CD4-positive, alpha-beta memory T cell (primary cell): Measurements from ENCODE around the gene TBC1D22B. TPM values are rescaled to one million over a fixed set of nuclear protein-coding genes. Genes with fewer than 3 reads are reported as not detected.
"Not testable (repeated sequence)": the region's sequence is repeated elsewhere in the genome, so short reads cannot be mapped to it uniquely, and the experiment has no call there.

Experiments
- CTCF ChIA-PET: fragments of 350-600 bp; sonication (Branson Sonifier 250); formaldehyde crosslinking; loops from one replicate; lab custom pipeline; 2021; ENCODE audit warnings: inconsistent platforms; ENCODE audit not compliant: partially characterized antibody; lab: Charles Lee
- POLR2A ChIA-PET: fragments of 350-600 bp; sonication (Branson Sonifier 250); formaldehyde crosslinking; loops from one replicate; lab custom pipeline; 2021; ENCODE audit not compliant: partially characterized antibody; lab: Charles Lee
- DNase-seq, 5 donors: peaks; one replicate each; pipeline versions ENCODE4 v3.0.0 to v3.0.0-alpha.2; 2020 to 2022; ENCODE audit warnings: mixed read lengths in 1 of 5
- H3K27ac ChIP-seq: one replicate; pipeline ENCODE4 v1.7.0; 2013; ENCODE audit warnings: low read depth, low read length
- H3K27me3 ChIP-seq: 2 replicates; pipeline ENCODE4 v1.7.0; 2013; ENCODE audit warnings: mild to moderate bottlenecking, low read length, moderate library complexity; ENCODE audit not compliant: insufficient read depth
- H3K36me3 ChIP-seq: 2 replicates; pipeline ENCODE4 v1.7.0; 2013; ENCODE audit warnings: mild to moderate bottlenecking, low read length, moderate library complexity; ENCODE audit not compliant: insufficient read depth
- H3K4me1 ChIP-seq: 2 replicates; pipeline ENCODE4 v1.7.0; 2013; ENCODE audit warnings: mild to moderate bottlenecking, low read length, moderate library complexity; ENCODE audit not compliant: insufficient read depth
- H3K4me3 ChIP-seq, 2 donors: one replicate each; pipeline ENCODE4 v1.7.0; 2013; ENCODE audit warnings: low read length in 2 of 2, mild to moderate bottlenecking in 1 of 2
- H3K9me3 ChIP-seq, 2 donors: one replicate each; pipeline ENCODE4 v1.7.0; 2013; ENCODE audit warnings: low read length in 2 of 2, control low read depth in 1 of 2; ENCODE audit not compliant: control insufficient read depth in 1 of 2
- H3K27ac Mint-ChIP-seq, 7 donors: one replicate each; pipeline ENCODE4 v1.8.0; 2020 to 2021; ENCODE audit warnings: mixed read lengths in 7 of 7, mild to moderate bottlenecking in 6 of 7, inconsistent platforms in 3 of 7, moderate library complexity in 3 of 7
- H3K27me3 Mint-ChIP-seq, 2 donors: one replicate each; pipeline ENCODE4 v1.8.0; 2020 to 2021; ENCODE audit warnings: mixed read lengths in 2 of 2
- H3K36me3 Mint-ChIP-seq, 2 donors: one replicate each; pipeline ENCODE4 v1.8.0; 2020 to 2021; ENCODE audit warnings: mixed read lengths in 2 of 2, inconsistent platforms in 1 of 2, mild to moderate bottlenecking in 1 of 2
- H3K4me1 Mint-ChIP-seq, 4 donors: one replicate each; pipeline ENCODE4 v1.8.0; 2020 to 2021; ENCODE audit warnings: mixed read lengths in 4 of 4, mild to moderate bottlenecking in 1 of 4
- H3K4me3 Mint-ChIP-seq, 8 donors: one replicate each; pipeline ENCODE4 v1.8.0; 2020 to 2021; ENCODE audit warnings: mixed read lengths in 8 of 8, mild to moderate bottlenecking in 7 of 8, moderate library complexity in 6 of 8, inconsistent platforms in 3 of 8
- H3K9me3 Mint-ChIP-seq, 8 donors: one replicate each; pipeline ENCODE4 v1.8.0; 2020 to 2021; ENCODE audit warnings: mixed read lengths in 8 of 8, mild to moderate bottlenecking in 5 of 8, inconsistent platforms in 3 of 8, moderate library complexity in 1 of 8
- intact Hi-C: fragments of 100-400 bp; cut with micrococcal nuclease; formaldehyde crosslinking; loops from one replicate; pipeline ENCODE4 v1.15.1; 2023
- polyA plus RNA-seq, 2 donors: library from polyadenylated mRNA; unstranded; fragments of 300-500 nt; fragmentation: Illumina TruSeq; gene quantifications; one replicate each; pipeline ENCODE4 v1.2.3, GENCODE V29; 2021
- total RNA-seq, 2 experiments: library from RNA; stranded (reverse); gene quantifications; one replicate each; pipeline ENCODE4 v1.2.3, GENCODE V29; 2021

Gene TBC1D22B
- total and polyA plus RNA-seq, 4 experiments from 2014 or later: 7.2 to 11.9 (median 10.0) TPM

DNA sequence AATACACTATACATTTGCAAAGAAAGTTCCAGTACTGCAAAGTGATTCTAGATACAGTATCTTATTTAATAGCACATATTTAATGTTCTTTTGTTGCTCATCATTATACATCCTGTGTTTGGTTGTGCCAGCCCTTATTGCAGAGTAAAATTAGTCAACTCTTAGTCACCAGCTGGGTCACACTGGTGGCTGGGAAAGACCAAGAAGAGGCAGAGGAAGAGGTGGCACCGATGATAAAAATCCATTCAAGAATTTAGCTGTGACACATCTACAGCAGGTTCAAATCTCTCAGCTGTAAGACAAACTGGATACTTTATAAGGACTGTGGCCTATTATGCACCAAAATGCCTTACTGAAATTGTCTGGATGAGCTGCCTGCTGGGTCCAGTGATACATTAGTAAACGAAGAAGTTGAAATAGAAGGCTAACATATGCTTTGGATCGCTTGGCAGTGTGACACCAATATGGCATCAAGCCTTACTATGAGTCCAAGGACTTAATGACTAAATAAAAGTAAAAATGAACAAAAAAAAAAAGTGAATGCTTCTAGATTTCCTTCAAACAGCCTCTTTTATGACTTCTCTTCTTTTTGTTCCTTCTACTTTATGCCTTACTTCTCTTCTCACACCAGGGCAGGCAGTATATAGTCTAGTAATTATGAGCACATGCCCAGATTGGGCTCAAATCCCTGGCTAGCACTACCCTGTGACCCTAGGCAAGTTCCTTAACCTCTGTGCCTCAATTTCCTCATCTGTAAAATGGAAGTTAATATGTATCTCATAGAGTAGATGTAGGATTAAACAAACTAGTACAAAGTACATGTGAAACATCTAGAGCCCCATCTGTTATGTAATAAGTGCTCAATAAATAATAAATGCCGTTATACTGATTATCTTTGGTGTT, 66.8 kb downstream of the TBC1D22B start:
- Mint-ChIP-seq H3K4me3 (no peak overlapping the region), H3K9me3 (no peaks in the 10 kb centered on the region), H3K4me1 (peaks cover 3 to 4% (median 4%) of the 10 kb centered on the region in 4 donors), H3K27ac (peak overlapping the region in 4 of 7 donors; percentile 10 to 70 (median 44)), H3K36me3 (peaks cover 18 to 24% of the 10 kb centered on the region in 2 donors), H3K27me3 (no peaks in the 10 kb centered on the region)
- Histone ChIP-seq H3K4me3 (no peak overlapping the region), H3K4me1 (no peaks in the 10 kb centered on the region), H3K27me3 (no peaks in the 10 kb centered on the region), H3K36me3 (peaks cover 29% of the 10 kb centered on the region), H3K9me3 (no peaks in the 10 kb centered on the region), H3K27ac (no peak overlapping the region)
- ChIA-PET POLR2A (no interaction called here), CTCF (interaction anchor here (0.7 to 3.4 kb wide), 18 partner anchors 7 to 1441 kb away, joined by 3 to 29 read pairs (median 6); no protein-coding TSS in a partner anchor)
- intact Hi-C loops: loop anchor here (1.0 to 5.0 kb wide), 5 partner anchors 160 to 1348 kb away; no protein-coding TSS in a partner anchor
- DNase-seq: no peak

DNA sequence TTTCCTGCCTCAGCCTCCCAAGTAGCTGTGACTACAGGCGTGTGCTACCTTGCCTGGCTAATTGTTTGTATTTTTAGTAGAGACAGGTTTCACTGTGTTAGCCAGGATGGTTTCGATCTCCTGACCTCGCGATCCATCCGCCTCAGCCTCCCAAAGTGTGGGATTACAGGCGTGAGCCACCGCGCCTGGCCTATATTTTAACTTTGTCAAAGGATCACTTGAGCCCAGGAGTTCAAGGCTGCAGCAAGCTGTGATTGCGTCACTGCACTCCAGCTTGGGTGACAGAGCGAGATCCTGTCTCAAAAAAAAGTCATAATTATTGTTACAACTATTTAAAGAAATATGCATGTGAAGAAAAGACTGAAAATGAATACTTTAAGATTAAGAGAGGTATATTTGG, 72.8 kb downstream of the TBC1D22B start:
- H3K9me3 ChIP-seq, H3K4me3 Mint-ChIP-seq, H3K27ac Mint-ChIP-seq, H3K4me3 ChIP-seq, H3K27me3 Mint-ChIP-seq, POLR2A ChIA-PET, H3K4me1 ChIP-seq, H3K9me3 Mint-ChIP-seq, H3K27ac ChIP-seq, DNase-seq, intact Hi-C loops, H3K27me3 ChIP-seq, CTCF ChIA-PET, H3K4me1 Mint-ChIP-seq: not testable (repeated sequence)
- H3K36me3 ChIP-seq: peaks cover 15% of the 10 kb centered on the region
- H3K36me3 Mint-ChIP-seq: peaks cover 32 to 40% of the 10 kb centered on the region in 2 donors

DNA sequence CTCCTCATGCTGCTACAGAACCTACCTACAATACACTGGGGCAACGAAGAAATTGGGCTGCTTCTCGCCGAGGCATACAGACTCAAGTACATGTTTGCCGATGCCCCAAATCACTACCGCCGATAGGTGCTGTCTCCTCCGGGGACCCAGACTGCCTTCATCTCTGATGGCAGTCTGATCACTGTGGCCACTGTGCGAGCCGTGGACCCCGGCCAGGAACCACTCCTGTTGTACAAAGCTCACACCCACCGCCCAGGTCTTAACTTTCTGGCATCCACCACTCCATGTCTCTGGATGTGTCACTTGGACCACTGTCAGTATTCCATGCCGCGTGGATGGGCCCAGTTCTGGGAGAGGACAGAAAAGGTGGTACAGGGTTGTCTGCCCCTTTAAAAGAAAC, 73.5 kb downstream of the TBC1D22B start:
- ChIA-PET POLR2A (no interaction called here), CTCF (no interaction called here)
- Histone ChIP-seq H3K27ac (no peak overlapping the region), H3K4me1 (no peaks in the 10 kb centered on the region), H3K36me3 (peaks cover 15% of the 10 kb centered on the region), H3K27me3 (no peaks in the 10 kb centered on the region), H3K4me3 (no peak overlapping the region), H3K9me3 (no peaks in the 10 kb centered on the region)
- DNase-seq: no peak
- no peaks in the 10 kb centered on the region for H3K9me3 Mint-ChIP-seq
- intact Hi-C loops: no loop called here
- H3K27me3 Mint-ChIP-seq: no peaks in the 10 kb centered on the region
- peaks cover 0 to 1% (median 0%) of the 10 kb centered on the region in 4 donors for H3K4me1 Mint-ChIP-seq
- no peak overlapping the region for H3K4me3 Mint-ChIP-seq
- peaks cover 32 to 39% of the 10 kb centered on the region in 2 donors for H3K36me3 Mint-ChIP-seq
- peak overlapping the region in 2 of 7 donors; percentile 7 to 15 for H3K27ac Mint-ChIP-seq

DNA sequence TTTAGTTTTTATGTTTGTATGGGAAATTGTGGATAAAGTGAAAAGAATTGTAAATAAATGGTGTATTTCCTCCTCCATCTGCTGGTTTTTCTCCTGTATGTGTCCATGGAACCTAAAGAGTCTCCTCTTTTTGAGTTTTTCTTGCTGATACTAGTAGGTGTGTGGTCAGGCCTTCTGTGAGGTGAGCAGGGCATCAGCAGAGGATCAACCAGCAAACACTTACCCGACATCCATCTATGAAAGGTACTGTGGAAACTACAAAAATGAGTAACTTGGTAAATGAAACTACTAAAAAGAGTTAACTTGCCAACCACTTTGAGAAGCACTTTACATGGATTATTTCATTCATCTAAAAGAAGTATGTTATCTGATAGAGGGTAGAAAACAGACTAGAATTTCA, 75.3 kb downstream of the TBC1D22B start:
- Histone ChIP-seq H3K27me3 (no peaks in the 10 kb centered on the region), H3K36me3 (peaks cover 15% of the 10 kb centered on the region), H3K4me3 (no peak overlapping the region), H3K9me3 (no peaks in the 10 kb centered on the region), H3K4me1 (no peaks in the 10 kb centered on the region), H3K27ac (no peak overlapping the region)
- H3K36me3 Mint-ChIP-seq: peaks cover 24 to 35% of the 10 kb centered on the region in 2 donors
- CTCF ChIA-PET: no interaction called here
- no peak overlapping the region for H3K27ac Mint-ChIP-seq
- H3K4me3 Mint-ChIP-seq: no peak overlapping the region
- POLR2A ChIA-PET: interaction anchor here (0.6 kb wide), 1 partner anchor 298 kb away, joined by 3 read pairs; no protein-coding TSS in a partner anchor
- no peaks in the 10 kb centered on the region for H3K9me3 Mint-ChIP-seq
- intact Hi-C loops: no loop called here
- H3K4me1 Mint-ChIP-seq: no peaks in the 10 kb centered on the region
- no peak for DNase-seq
- H3K27me3 Mint-ChIP-seq: no peaks in the 10 kb centered on the region

DNA sequence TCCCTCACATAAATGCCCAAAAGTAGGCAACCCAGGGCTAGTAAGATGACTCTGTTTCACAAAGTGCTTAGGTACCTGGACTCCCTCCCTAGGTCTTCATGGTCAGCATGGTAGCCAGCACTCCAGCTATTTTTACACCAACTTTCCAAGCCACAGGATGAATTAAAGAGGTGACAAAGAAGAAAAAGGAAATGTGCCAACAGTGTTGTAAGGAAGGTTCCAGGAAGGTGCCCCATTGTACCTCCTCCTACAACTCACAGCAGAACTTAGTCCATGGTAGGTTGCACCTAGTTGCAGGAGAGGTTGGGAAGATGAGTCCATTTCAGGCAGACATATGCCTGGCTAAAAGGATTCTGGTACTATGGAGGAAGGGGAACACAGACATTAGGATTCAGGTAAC, 76.5 kb downstream of the TBC1D22B start:
- Mint-ChIP-seq H3K4me3 (no peak overlapping the region), H3K27me3 (no peaks in the 10 kb centered on the region), H3K27ac (peak overlapping the region in 1 of 7 donors; percentile 4), H3K36me3 (peaks cover 24 to 35% of the 10 kb centered on the region in 2 donors), H3K4me1 (no peaks in the 10 kb centered on the region), H3K9me3 (no peaks in the 10 kb centered on the region)
- CTCF ChIA-PET: interaction anchor here (1.2 kb wide), 1 partner anchor 9 kb away, joined by 4 read pairs; no protein-coding TSS in a partner anchor
- no peak overlapping the region for H3K27ac ChIP-seq
- POLR2A ChIA-PET: no interaction called here
- no peaks in the 10 kb centered on the region for H3K4me1 ChIP-seq
- intact Hi-C loops: no loop called here
- peaks cover 14% of the 10 kb centered on the region for H3K36me3 ChIP-seq
- no peak for DNase-seq
- H3K27me3 ChIP-seq: no peaks in the 10 kb centered on the region
- no peaks in the 10 kb centered on the region for H3K9me3 ChIP-seq
- no peak overlapping the region for H3K4me3 ChIP-seq

- intact Hi-C loops, H3K27ac Mint-ChIP-seq, H3K36me3 ChIP-seq, CTCF ChIA-PET, H3K36me3 Mint-ChIP-seq, H3K27ac ChIP-seq, H3K4me1 Mint-ChIP-seq, H3K4me3 Mint-ChIP-seq, H3K9me3 Mint-ChIP-seq, H3K9me3 ChIP-seq, H3K27me3 Mint-ChIP-seq, DNase-seq, H3K4me3 ChIP-seq, H3K27me3 ChIP-seq, POLR2A ChIA-PET, H3K4me1 ChIP-seq: not testable (repeated sequence)
Measured at GRCh38 chr6:37338317-37338716, 80.7 kb downstream of the TBC1D22B start.

DNA sequence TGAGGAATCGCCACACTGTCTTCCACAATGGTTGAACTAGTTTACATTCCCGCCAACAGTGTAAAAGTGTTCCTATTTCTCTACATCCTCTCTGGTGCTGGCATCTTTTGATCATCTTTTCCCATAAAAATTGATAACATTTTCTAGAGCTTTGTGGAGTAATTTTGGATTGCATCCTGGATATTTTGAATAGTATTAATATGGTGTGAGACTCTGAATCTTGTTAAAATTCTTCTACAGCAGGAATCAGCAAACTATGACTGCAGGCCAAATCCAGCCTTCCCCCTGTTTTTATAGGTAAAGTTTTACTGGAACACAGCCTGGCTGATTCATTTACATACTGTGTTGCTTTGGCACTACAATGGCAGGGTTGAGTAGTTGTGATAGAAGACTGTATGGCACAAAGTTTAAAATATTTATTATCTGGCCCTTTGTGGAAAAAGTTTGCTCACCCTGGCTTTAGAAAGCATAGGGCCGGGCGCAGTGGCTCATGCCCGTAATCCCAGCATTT, 81.2 kb downstream of the TBC1D22B start:
- Histone ChIP-seq H3K4me3 (no peak overlapping the region), H3K36me3 (no peaks in the 10 kb centered on the region), H3K4me1 (no peaks in the 10 kb centered on the region), H3K27me3 (no peaks in the 10 kb centered on the region), H3K9me3 (no peaks in the 10 kb centered on the region), H3K27ac (no peak overlapping the region)
- Mint-ChIP-seq H3K27ac (no peak overlapping the region), H3K36me3 (peaks cover 4 to 6% of the 10 kb centered on the region in 2 donors), H3K4me1 (no peaks in the 10 kb centered on the region), H3K9me3 (no peaks in the 10 kb centered on the region), H3K4me3 (no peak overlapping the region), H3K27me3 (peaks cover 0 to 2% of the 10 kb centered on the region in 2 donors)
- ChIA-PET CTCF (no interaction called here), POLR2A (no interaction called here)
- intact Hi-C loops: no loop called here
- no peak for DNase-seq
